Retinal pigment epithelial cell (primary cell): ENCODE data around the gene APLNR.
"Not testable (repeated sequence)": the region's sequence is repeated elsewhere in the genome, so short reads cannot be mapped to it uniquely, and the experiment has no call there.

Experiments
- DNase-seq: peaks from one replicate; pipeline ENCODE4 v3.0.0-alpha.2; 2010; ENCODE audit warnings: low read depth
- H3K4me3 ChIP-seq: 2 replicates; pipeline ENCODE4 v1.5.1; 2011; ENCODE audit warnings: mild to moderate bottlenecking, low read length, control low read depth, moderate library complexity
- TF ChIP-seq, protein P1 (sequence below): conservative IDR thresholded peaks from 2 replicates; pipeline ENCODE4 v1.5.1; 2011; ENCODE audit warnings: low read depth, low read length, control low read depth, inconsistent platforms

APLNR gene

DNA sequence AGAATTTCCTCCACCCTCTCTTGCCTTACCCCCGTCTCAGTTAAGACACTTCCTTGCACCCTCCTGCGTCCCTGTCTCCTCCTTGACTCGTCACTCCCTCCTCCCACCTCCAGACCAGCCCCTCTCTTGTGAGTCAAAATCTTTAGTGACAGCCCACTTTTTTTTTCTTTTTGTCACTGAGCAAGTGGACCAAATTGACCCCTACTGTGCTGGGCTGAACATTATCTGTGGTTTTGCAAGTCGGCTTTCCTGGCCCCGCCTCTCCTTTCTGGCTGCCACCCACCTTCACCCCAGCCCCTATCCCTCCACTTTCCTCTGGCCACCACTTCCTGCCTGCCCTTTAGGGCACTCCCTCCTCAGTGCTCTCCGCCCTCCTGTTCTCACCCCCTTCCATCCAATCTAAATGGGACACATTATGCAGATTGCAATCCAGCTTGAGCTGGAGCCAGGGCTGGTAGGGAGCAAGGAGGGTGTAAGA, at the start of gene APLNR:
Gene APLNR (minus strand): TSS at position 47 of the 478 bp plus-strand sequence. CDS start 246 bp downstream, outside the sequence.
- no peak for DNase-seq
- H3K4me3 ChIP-seq = no peak within 1 kb of the TSS
- TF ChIP-seq, protein P1, sequence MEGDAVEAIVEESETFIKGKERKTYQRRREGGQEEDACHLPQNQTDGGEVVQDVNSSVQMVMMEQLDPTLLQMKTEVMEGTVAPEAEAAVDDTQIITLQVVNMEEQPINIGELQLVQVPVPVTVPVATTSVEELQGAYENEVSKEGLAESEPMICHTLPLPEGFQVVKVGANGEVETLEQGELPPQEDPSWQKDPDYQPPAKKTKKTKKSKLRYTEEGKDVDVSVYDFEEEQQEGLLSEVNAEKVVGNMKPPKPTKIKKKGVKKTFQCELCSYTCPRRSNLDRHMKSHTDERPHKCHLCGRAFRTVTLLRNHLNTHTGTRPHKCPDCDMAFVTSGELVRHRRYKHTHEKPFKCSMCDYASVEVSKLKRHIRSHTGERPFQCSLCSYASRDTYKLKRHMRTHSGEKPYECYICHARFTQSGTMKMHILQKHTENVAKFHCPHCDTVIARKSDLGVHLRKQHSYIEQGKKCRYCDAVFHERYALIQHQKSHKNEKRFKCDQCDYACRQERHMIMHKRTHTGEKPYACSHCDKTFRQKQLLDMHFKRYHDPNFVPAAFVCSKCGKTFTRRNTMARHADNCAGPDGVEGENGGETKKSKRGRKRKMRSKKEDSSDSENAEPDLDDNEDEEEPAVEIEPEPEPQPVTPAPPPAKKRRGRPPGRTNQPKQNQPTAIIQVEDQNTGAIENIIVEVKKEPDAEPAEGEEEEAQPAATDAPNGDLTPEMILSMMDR = no peak

DNA sequence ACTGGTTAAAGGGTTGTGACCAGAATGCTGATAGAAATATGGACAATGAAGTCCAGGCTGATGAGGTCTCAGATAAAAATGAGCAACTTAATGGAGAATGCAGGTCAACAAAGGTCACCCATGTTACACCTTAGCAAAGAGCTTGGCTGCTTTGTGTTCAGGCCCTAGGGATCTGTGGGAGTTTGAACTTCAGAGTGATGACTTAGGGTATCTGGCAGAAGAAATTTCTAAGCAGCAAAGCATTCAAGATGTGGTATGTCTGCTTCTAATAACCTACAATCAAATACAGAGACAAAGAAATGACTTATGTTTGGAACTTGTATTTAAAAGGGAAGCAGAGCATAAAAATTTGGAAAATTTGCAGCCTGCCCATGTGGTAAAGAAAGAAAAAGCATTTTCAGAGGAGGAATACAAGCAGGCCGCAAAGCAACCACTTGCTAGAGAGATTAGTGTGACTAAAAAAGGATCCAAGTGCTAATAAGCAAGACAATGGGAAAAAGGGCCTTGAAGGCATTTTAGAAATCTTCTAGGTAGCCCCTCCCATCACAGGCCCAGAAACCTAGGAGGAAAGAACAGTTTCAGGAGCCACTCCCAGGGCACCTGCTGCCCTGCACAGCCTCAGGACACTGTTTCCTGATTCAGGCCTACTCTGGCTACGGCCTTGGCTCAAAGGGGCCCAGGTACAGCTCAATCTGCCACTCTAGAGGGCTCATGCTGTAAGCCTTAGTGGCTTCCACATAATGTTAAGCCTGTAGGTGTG, 46.4 kb upstream of the APLNR start:
- TF ChIP-seq, protein P1 = no peak
- no peak overlapping the region for H3K4me3 ChIP-seq
- no peak for DNase-seq

DNA sequence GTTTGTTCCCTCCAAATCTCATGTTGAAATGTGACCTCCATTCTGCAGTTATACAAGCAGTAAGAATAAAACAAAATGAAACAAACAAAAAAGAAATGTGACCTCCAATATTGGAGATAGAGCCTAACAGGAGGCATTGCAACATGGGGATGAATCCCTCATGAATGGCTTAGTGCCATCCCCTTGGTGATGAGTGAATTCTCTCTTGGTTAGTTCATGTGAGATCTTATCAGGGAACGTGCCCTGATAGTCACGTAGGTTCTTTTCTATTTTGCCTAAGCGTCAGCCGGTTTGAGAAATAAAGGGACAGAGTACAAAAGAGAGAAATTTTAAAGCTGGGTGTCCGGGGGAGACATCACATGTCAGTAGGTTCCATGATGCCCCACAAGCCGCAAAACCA, 44.5 kb upstream of the APLNR start:
- not testable (repeated sequence) for H3K4me3 ChIP-seq

DNA sequence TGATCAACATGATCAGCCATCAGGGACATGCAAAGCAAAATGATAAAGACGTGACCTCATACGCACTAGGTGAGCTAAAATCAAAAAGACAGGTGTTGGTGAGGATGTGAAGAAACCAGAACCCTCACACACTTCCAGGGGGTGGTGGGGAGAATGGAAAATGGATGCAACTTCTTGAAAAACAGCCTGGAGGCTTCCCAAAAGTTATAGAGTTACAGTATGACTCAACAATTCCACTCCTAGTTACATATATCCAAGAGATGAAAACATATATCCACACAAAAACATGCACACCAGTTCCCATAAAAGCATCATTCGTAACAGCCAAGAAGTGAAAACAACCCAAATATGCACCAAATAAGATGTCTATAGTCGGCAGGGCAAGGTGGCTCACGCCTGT, 42.1 kb upstream of the APLNR start:
- no peak for DNase-seq
- TF ChIP-seq, protein P1 = no peak
- H3K4me3 ChIP-seq = no peak overlapping the region

More for the DNA sequence above, 44.5 kb upstream of the APLNR start:
- not testable (repeated sequence) for DNase-seq

DNA sequence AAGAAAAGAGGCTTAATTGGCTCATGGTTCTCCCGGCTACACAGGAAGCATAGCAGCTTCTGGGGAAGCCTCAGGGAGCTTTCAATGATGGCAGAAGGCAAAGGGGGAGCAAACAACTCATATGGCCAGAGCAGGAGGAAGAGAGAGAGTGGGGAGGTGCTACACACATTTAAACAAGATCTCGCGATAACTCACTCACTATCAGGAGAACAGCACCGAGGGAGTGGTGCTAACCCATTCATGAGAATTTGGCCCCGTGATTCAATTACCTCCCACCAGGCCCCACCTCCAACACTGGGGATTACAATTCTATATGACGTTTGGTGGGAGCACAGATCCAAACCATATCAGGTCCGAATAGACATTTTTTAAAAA, 41.7 kb upstream of the APLNR start:
- DNase-seq = no peak
- H3K4me3 ChIP-seq = no peak overlapping the region
- TF ChIP-seq, protein P1 = no peak

DNA sequence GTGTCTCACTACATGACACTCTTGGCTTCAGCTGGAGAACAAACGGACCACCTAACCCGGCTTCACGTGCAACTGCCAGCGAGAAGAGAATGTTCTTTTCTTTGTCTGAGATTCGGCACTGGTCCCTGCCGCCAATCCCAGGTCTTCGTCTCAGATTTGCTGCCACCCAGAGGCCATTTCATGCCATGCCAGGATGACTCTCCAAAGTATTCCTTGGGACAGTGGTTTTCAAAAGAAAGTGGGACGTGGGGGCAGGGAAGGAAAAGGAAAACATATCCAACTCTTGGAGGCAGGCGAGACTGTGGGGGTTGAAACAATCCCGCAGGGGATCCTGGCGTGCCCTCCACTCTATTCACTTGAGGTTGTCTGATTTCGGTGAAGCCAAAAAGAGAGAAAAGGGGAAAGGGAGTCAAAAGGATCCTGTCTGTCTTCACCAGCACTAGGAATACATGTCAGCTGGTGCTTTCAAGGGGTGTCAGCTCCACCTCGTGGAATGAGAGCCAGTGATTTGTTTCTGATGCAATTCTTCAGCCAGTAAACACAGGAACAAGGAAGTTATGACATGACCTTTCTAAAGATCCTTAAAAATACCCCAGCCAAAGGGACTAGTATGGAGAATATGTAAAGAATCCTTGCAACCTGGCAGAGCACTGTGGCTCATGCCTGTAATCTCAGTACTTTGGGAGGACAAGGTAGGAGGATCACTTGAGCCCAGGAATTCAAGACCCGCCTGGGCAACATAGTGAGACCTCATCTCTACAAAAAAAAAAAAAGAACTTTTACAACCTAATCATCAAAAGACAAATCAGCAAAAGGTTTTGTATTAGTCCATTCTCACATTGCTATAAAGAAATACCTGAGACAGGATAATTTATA, 41.0 kb upstream of the APLNR start:
- peak; percentile 51 for DNase-seq
- H3K4me3 ChIP-seq = no peak overlapping the region
- TF ChIP-seq, protein P1 = peak; percentile 91

DNA sequence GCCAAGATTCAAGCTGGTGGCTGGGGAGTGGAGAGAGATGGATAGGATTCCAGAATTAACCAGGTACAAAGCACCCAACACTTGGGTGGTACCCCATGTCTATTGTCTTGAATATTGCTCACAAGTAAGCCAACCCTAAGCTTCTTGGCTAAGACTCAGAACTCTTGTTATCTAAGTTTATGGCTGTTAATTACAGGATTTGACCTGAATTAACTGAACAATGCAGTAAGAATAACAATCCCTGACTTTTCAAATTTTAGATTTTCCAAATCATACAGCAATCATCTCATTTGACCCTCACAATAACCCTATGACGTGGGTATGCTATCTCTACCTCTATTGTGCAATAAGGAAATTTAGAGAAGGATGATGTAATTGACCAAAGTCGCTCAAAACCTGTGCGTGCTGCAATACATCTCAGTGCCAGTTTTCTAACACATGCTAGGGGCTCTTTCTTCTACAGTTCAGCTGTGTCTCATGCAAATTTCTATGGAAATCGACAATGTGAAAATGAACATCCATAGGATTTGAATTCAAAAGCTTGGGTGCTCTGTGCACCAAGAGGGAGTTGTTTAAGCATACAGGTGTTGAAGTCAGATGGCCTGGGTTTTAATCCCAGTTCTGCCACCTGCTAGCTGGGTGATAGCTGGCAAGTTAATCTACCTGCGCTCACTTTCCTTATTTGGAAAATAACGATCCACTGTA, 40.1 kb upstream of the APLNR start:
- no peak overlapping the region for H3K4me3 ChIP-seq
- TF ChIP-seq, protein P1 = no peak
- DNase-seq = no peak
